WTC11 (cell line): ENCODE data around the gene MED12L. TPM values are rescaled to one million over a fixed set of nuclear protein-coding genes. Genes with fewer than 3 reads are reported as not detected.

Experiments
- ATAC-seq: fragments of 200-7000 bp; cut with Tn5 transposase; 2 replicates; pipeline ENCODE4 v1.10.0; 2021; ENCODE audit warnings: mild to moderate bottlenecking, moderate library complexity
- CTCF ChIA-PET: fragments of 300-600 bp; sonication (Branson Sonifier 250); formaldehyde crosslinking; loops from one replicate; lab custom pipeline; 2021; ENCODE audit warnings: antibody characterized with exemption; lab: Charles Lee
- POLR2A ChIA-PET: fragments of 350-600 bp; sonication (Branson Sonifier 250); formaldehyde crosslinking; loops from one replicate; lab custom pipeline; 2021; ENCODE audit warnings: antibody characterized with exemption; lab: Charles Lee
- DNase-seq: peaks from one replicate; pipeline ENCODE4 v3.0.0; 2021; ENCODE audit warnings: low spot score
- H3K27ac Mint-ChIP-seq: 2 replicates; pipeline ENCODE4 v1.8.0; 2021; ENCODE audit warnings: mixed read lengths
- H3K27me3 Mint-ChIP-seq: 2 replicates; pipeline ENCODE4 v1.8.0; 2021; ENCODE audit warnings: low read depth, mild to moderate bottlenecking, moderate library complexity, mixed read lengths
- H3K36me3 Mint-ChIP-seq: 2 replicates; pipeline ENCODE4 v1.8.0; 2021; ENCODE audit warnings: mixed read lengths
- H3K4me1 Mint-ChIP-seq: 2 replicates; pipeline ENCODE4 v1.8.0; 2022; ENCODE audit warnings: mixed read lengths
- H3K4me3 Mint-ChIP-seq: 2 replicates; pipeline ENCODE4 v1.8.0; 2021; ENCODE audit warnings: mild to moderate bottlenecking, moderate library complexity, mixed read lengths
- H3K9me3 Mint-ChIP-seq: 2 replicates; pipeline ENCODE4 v1.8.0; 2021; ENCODE audit warnings: mixed read lengths
- AFF4 ChIP-seq: sonication (generic); formaldehyde crosslinking; IDR thresholded peaks from 2 replicates; pipeline ENCODE4 v1.8.1; 2023; ENCODE audit warnings: mild to moderate bottlenecking, missing genetic modification reagents, borderline replicate concordance
- CTCF ChIP-seq: fragments of 200-600 bp; IDR thresholded peaks from 2 replicates; pipeline ENCODE4 v1.8.0; 2022; ENCODE audit warnings: antibody characterized with exemption
- E2F4 ChIP-seq: sonication (generic); formaldehyde crosslinking; IDR thresholded peaks from 2 replicates; pipeline ENCODE4 v1.8.1; 2022; ENCODE audit warnings: low read depth, mild to moderate bottlenecking, moderate library complexity, missing genetic modification reagents, borderline replicate concordance
- ESRRA ChIP-seq: sonication (generic); formaldehyde crosslinking; IDR thresholded peaks from 2 replicates; pipeline ENCODE4 v1.8.1; 2022; ENCODE audit warnings: mild to moderate bottlenecking, missing genetic modification reagents, borderline replicate concordance
- FOXK1 ChIP-seq: sonication (generic); formaldehyde crosslinking; IDR thresholded peaks from 2 replicates; pipeline ENCODE4 v1.8.0; 2022; ENCODE audit warnings: mild to moderate bottlenecking, moderate library complexity, missing genetic modification reagents
- IRF1 ChIP-seq: sonication (generic); formaldehyde crosslinking; IDR thresholded peaks from 2 replicates; pipeline ENCODE4 v1.8.0; 2023; ENCODE audit warnings: missing genetic modification reagents
- MXD4 ChIP-seq: fragments of 250-450 bp; sonication (Bioruptor Pico); IDR thresholded peaks from 2 replicates; pipeline ENCODE4 v1.8.0; 2021; ENCODE audit warnings: mild to moderate bottlenecking, moderate library complexity, borderline replicate concordance
- NFE2L1 ChIP-seq: sonication (generic); formaldehyde crosslinking; IDR thresholded peaks from 2 replicates; pipeline ENCODE4 v1.8.1; 2023; ENCODE audit warnings: missing genetic modification reagents
- OVOL2 ChIP-seq: fragments of 250-450 bp; sonication (Bioruptor Pico); IDR thresholded peaks from 2 replicates; pipeline ENCODE4 v1.9.0; 2021; ENCODE audit warnings: mild to moderate bottlenecking, borderline replicate concordance
- PRDM15 ChIP-seq: sonication (generic); formaldehyde crosslinking; IDR thresholded peaks from 2 replicates; pipeline ENCODE4 v1.8.0; 2022; ENCODE audit warnings: missing genetic modification reagents
- SP1 ChIP-seq: sonication (generic); formaldehyde crosslinking; conservative IDR thresholded peaks from 2 replicates; pipeline ENCODE4 v1.8.1; 2022; ENCODE audit warnings: missing genetic modification reagents
- TCF7 ChIP-seq: sonication (generic); formaldehyde crosslinking; IDR thresholded peaks from 2 replicates; pipeline ENCODE4 v1.8.0; 2022; ENCODE audit warnings: mild to moderate bottlenecking, low read depth, missing genetic modification reagents, moderate library complexity
- ZNF138 ChIP-seq: sonication (generic); formaldehyde crosslinking; conservative IDR thresholded peaks from 2 replicates; pipeline ENCODE4 v1.8.1; 2022; ENCODE audit warnings: mild to moderate bottlenecking, moderate library complexity, missing genetic modification reagents
- ZNF281 ChIP-seq: sonication (generic); formaldehyde crosslinking; IDR thresholded peaks from 2 replicates; pipeline ENCODE4 v1.8.0; 2023; ENCODE audit warnings: mild to moderate bottlenecking, missing genetic modification reagents
- ZNF317 ChIP-seq: sonication (generic); formaldehyde crosslinking; IDR thresholded peaks from 2 replicates; pipeline ENCODE4 v1.8.1; 2023; ENCODE audit warnings: low read depth, mild to moderate bottlenecking, moderate library complexity, missing genetic modification reagents, borderline replicate concordance
- ZNF512 ChIP-seq: sonication (generic); formaldehyde crosslinking; IDR thresholded peaks from 2 replicates; pipeline ENCODE4 v1.8.1; 2022; ENCODE audit warnings: missing genetic modification reagents, borderline replicate concordance
- ZSCAN18 ChIP-seq: fragments of 250-450 bp; sonication (Bioruptor Pico); IDR thresholded peaks from 2 replicates; pipeline ENCODE4 v2.1.2; 2022; ENCODE audit warnings: mild to moderate bottlenecking, moderate library complexity
- total RNA-seq: library from RNA; stranded (reverse); gene quantifications from 3 replicates; pipeline ENCODE4 v1.2.3, GENCODE V29; 2021

MED12L gene
- total RNA-seq, 1 experiment from 2014 or later = 27.4 TPM

GRCh38 chr3:151382671-151383070 lies 297.2 kb downstream of the MED12L start:
- Mint-ChIP-seq H3K4me3 (no peak overlapping the region), H3K4me1 (peaks cover 5% of the 10 kb centered on the region), H3K9me3 (no peaks in the 10 kb centered on the region), H3K27ac (no peak overlapping the region; the same call in 1 of the 2 replicates), H3K36me3 (peaks cover 22% of the 10 kb centered on the region), H3K27me3 (no peaks in the 10 kb centered on the region)
- POLR2A ChIA-PET = no interaction called here
- CTCF ChIA-PET = interaction anchor here (0.8 kb wide), 1 partner anchor 35 kb away, joined by 3 read pairs; no protein-coding TSS in a partner anchor
- DNase-seq (no peak), ATAC-seq (no peak)
- TF ChIP-seq ZSCAN18 (CRISPR knock-in tag) (no peak), CTCF (no peak), IRF1 (no peak), NFE2L1 (CRISPR knock-in tag) (no peak), SP1 (CRISPR knock-in tag) (no peak), ZNF317 (CRISPR knock-in tag) (no peak), MXD4 (CRISPR knock-in tag) (no peak), ESRRA (CRISPR knock-in tag) (no peak), ZNF138 (CRISPR knock-in tag) (no peak), ZNF281 (CRISPR knock-in tag) (no peak), AFF4 (CRISPR knock-in tag) (no peak), PRDM15 (no peak), ZNF512 (CRISPR knock-in tag) (no peak), E2F4 (CRISPR knock-in tag) (no peak), OVOL2 (CRISPR knock-in tag) (no peak), TCF7 (CRISPR knock-in tag) (no peak), FOXK1 (CRISPR knock-in tag) (no peak)
